GM19455 (cell line): ENCODE measurements around the gene MED10.
"Not testable (repeated sequence)": the region's sequence is repeated elsewhere in the genome, so short reads cannot be mapped to it uniquely, and the experiment has no call there.

Experiments
- ATAC-seq: cut with Tn5 transposase; IDR thresholded peaks from one replicate; pipeline ENCODE4 v1.9.1; 2021; ENCODE audit not compliant: unreplicated experiment

The MED10 gene

GRCh38 chr5:6376974-6377520 is 1.3 kb downstream of the MED10 start:
- no peak for ATAC-seq

GRCh38 chr5:6373081-6373846 is 5.1 kb downstream of the MED10 start:
- ATAC-seq: no peak

GRCh38 chr5:6372251-6373080 is 5.9 kb downstream of the MED10 start:
- ATAC-seq: no peak

GRCh38 chr5:6371079-6371810 is 7.1 kb downstream of the MED10 start:
- no peak for ATAC-seq

GRCh38 chr5:6370580-6370979 is 7.8 kb downstream of the MED10 start:
- ATAC-seq: no peak

- no peak for ATAC-seq
These were observed 12.3 kb downstream of the MED10 start for GRCh38 chr5:6365977-6366590.

- no peak for ATAC-seq
These were observed 13.0 kb downstream of the MED10 start for GRCh38 chr5:6365142-6365976.

GRCh38 chr5:6363454-6364011 is 14.8 kb downstream of the MED10 start:
- not testable (repeated sequence) for ATAC-seq

GRCh38 chr5:6362846-6363245 is 15.5 kb downstream of the MED10 start:
- ATAC-seq: no peak

GRCh38 chr5:6361101-6361500 is 17.2 kb downstream of the MED10 start:
- ATAC-seq: no peak

- ATAC-seq: no peak
These were observed 17.8 kb downstream of the MED10 start for GRCh38 chr5:6360323-6361072.

GRCh38 chr5:6359555-6360322 is 18.6 kb downstream of the MED10 start:
- ATAC-seq: no peak

GRCh38 chr5:6358434-6358820 is 19.9 kb downstream of the MED10 start:
- ATAC-seq: no peak

- ATAC-seq: not testable (repeated sequence)
These were observed 20.4 kb downstream of the MED10 start for GRCh38 chr5:6357817-6358433.

GRCh38 chr5:6356578-6357164 is 21.7 kb downstream of the MED10 start:
- ATAC-seq: no peak

- ATAC-seq: no peak
These were observed 23.1 kb downstream of the MED10 start for GRCh38 chr5:6355294-6355693.

- ATAC-seq: no peak
These were observed 23.5 kb downstream of the MED10 start for GRCh38 chr5:6354848-6355247.
